B cell (primary cell): ENCODE measurements around the gene MAB21L3.

Source experiments
- CTCF ChIP-seq: fragments of 200-600 bp; IDR thresholded peaks from one replicate; pipeline ENCODE4 v1.8.0; 2022; ENCODE audit warnings: antibody characterized with exemption, mild to moderate bottlenecking
- EZH2 ChIP-seq: IDR thresholded peaks from 2 replicates; pipeline ENCODE4 v1.6.1; 2012; ENCODE audit warnings: borderline replicate concordance, low read depth, mild to moderate bottlenecking, moderate library complexity, low read length; ENCODE audit not compliant: insufficient read depth, poor library complexity, severe bottlenecking

GRCh38 chr1:116131866-116132605 lies 20.8 kb downstream of the MAB21L3 start:
- no peak for TF ChIP-seq CTCF
- no peak for TF ChIP-seq EZH2
